B cell (primary cell): ENCODE data around the gene TMEM81. TPM values are rescaled to one million over a fixed set of nuclear protein-coding genes. Genes with fewer than 3 reads are reported as not detected.

Experiments
- ATAC-seq: fragments of 200-7000 bp; cut with Tn5 transposase; one replicate; pipeline ENCODE4 v1.10.0; 2021; ENCODE audit warnings: low read depth, mild to moderate bottlenecking, moderate number of reproducible peaks, moderate library complexity
- CTCF ChIA-PET: fragments of 350-600 bp; sonication (Branson Sonifier 250); formaldehyde crosslinking; loops from one replicate; lab custom pipeline; 2021; ENCODE audit warnings: antibody characterized with exemption, inconsistent platforms; lab: Charles Lee
- POLR2A ChIA-PET: fragments of 350-600 bp; sonication (Branson Sonifier 250); formaldehyde crosslinking; loops from one replicate; lab custom pipeline; 2021; ENCODE audit warnings: antibody characterized with exemption; lab: Charles Lee
- DNase-seq: peaks from one replicate; pipeline ENCODE4 v3.0.0; 2013
- H2AFZ ChIP-seq: 2 replicates; pipeline ENCODE4 v1.6.1; 2012; ENCODE audit warnings: mild to moderate bottlenecking, low read depth, low read length; ENCODE audit not compliant: insufficient read depth, poor library complexity, severe bottlenecking
- H3K27ac ChIP-seq, 2 donors: 1 replicate in 1 of 2; 2 replicates in 1 of 2; pipeline ENCODE4 v1.5.1; 2012 to 2013; ENCODE audit warnings: low read length in 2 of 2, mild to moderate bottlenecking in 2 of 2, moderate library complexity in 1 of 2
- H3K27me3 ChIP-seq, 4 experiments: fragments of 200-600 bp in 1 of 4; sonication (generic) in 1 of 4; replicated peaks in 1 of 4; 1 replicate in 2 of 4; 2 replicates in 2 of 4; pipeline versions ENCODE4 v1.6.1 to v1.7.0; 2013 to 2016; ENCODE audit warnings: low read length in 3 of 4, mild to moderate bottlenecking in 2 of 4, mixed read lengths in 1 of 4, moderate library complexity in 1 of 4; ENCODE audit not compliant: insufficient read depth in 4 of 4, control insufficient read depth in 3 of 4; ENCODE audit errors: control extremely low read depth in 1 of 4
- H3K36me3 ChIP-seq, 2 experiments: replicated peaks in 1 of 2; 1 replicate in 1 of 2; 2 replicates in 1 of 2; pipeline versions ENCODE4 v1.6.1 to v1.7.1; 2013; ENCODE audit warnings: low read length in 1 of 2; ENCODE audit not compliant: insufficient read depth in 2 of 2, control insufficient read depth in 1 of 2; ENCODE audit errors: control extremely low read depth in 1 of 2, extremely low read depth in 1 of 2
- H3K4me1 ChIP-seq, 2 donors: fragments of 200-600 bp in 1 of 2; sonication (generic) in 1 of 2; 1 replicate in 1 of 2; 2 replicates in 1 of 2; pipeline versions ENCODE4 v1.5.1 to v1.6.1; 2013 to 2017; ENCODE audit warnings: low read length in 2 of 2; ENCODE audit not compliant: control insufficient read depth in 2 of 2, insufficient read depth in 2 of 2
- H3K4me2 ChIP-seq: replicated peaks from 2 replicates; pipeline ENCODE3; 2012; ENCODE audit warnings: mild to moderate bottlenecking, low read depth, low read length; ENCODE audit not compliant: poor library complexity, severe bottlenecking
- H3K4me3 ChIP-seq, 5 experiments: fragments of 200-600 bp in 1 of 5; sonication (generic) in 1 of 5; 1 replicate in 3 of 5; 2 replicates in 2 of 5; pipeline versions ENCODE4 v1.5.1 to v1.7.0; 2011 to 2016; ENCODE audit warnings: low read length in 4 of 5, mild to moderate bottlenecking in 4 of 5, low read depth in 2 of 5, control low read depth in 1 of 5, moderate library complexity in 1 of 5; ENCODE audit not compliant: insufficient read depth in 1 of 5; ENCODE audit errors: control extremely low read depth in 1 of 5, extremely low read depth in 1 of 5
- H3K79me2 ChIP-seq: fragments of 200-600 bp; sonication (generic); one replicate; pipeline ENCODE4 v1.6.0; 2016; ENCODE audit warnings: low read length; ENCODE audit not compliant: control insufficient read depth, insufficient read depth
- H3K9ac ChIP-seq: fragments of 200-600 bp; sonication (generic); 2 replicates; pipeline ENCODE4 v1.6.1; 2017; ENCODE audit warnings: mild to moderate bottlenecking, low read length, moderate library complexity
- H3K9me3 ChIP-seq, 3 donors: one replicate each; pipeline versions ENCODE4 v1.6.1 to v1.7.1; 2013; ENCODE audit warnings: low read length in 2 of 3; ENCODE audit not compliant: control insufficient read depth in 2 of 3, insufficient read depth in 1 of 3; ENCODE audit errors: control extremely low read depth in 1 of 3
- H4K20me1 ChIP-seq: 2 replicates; pipeline ENCODE4 v1.6.0; 2012; ENCODE audit warnings: mild to moderate bottlenecking, low read length; ENCODE audit not compliant: insufficient read depth, control insufficient read depth, poor library complexity, severe bottlenecking
- H3K27ac Mint-ChIP-seq: one replicate; pipeline ENCODE4 v1.8.0; 2021; ENCODE audit warnings: mixed read lengths
- H3K27me3 Mint-ChIP-seq: one replicate; pipeline ENCODE4 v1.8.0; 2021; ENCODE audit warnings: mixed read lengths
- H3K4me1 Mint-ChIP-seq: one replicate; pipeline ENCODE4 v1.8.0; 2021; ENCODE audit warnings: mixed read lengths
- H3K4me3 Mint-ChIP-seq: one replicate; pipeline ENCODE4 v1.8.0; 2021; ENCODE audit warnings: mixed read lengths
- H3K9me3 Mint-ChIP-seq: one replicate; pipeline ENCODE4 v1.8.0; 2022; ENCODE audit warnings: mixed read lengths; ENCODE audit not compliant: insufficient read depth
- EZH2 ChIP-seq: IDR thresholded peaks from 2 replicates; pipeline ENCODE4 v1.6.1; 2012; ENCODE audit warnings: borderline replicate concordance, low read depth, mild to moderate bottlenecking, moderate library complexity, low read length; ENCODE audit not compliant: insufficient read depth, poor library complexity, severe bottlenecking
- WGBS: methylation state at CpG from one replicate; pipeline ENCODE4 v1.1.5; 2013; ENCODE audit warnings: missing lambda C conversion rate; ENCODE audit not compliant: insufficient coverage; 5-methylcytosine and 5-hydroxymethylcytosine counted together
- intact Hi-C: fragments of 100-400 bp; cut with micrococcal nuclease; formaldehyde crosslinking; loops from one replicate; pipeline ENCODE4 v1.10.0; 2022
- polyA plus RNA-seq: library from polyadenylated mRNA; depleted of rRNA; stranded (reverse); fragments of >200 nt; gene quantifications from 2 replicates; pipeline ENCODE4 v1.2.3, GENCODE V29; 2012
- total RNA-seq, 2 donors: library from RNA; stranded (reverse); fragments of 120-200 nt in 1 of 2; gene quantifications; 1 replicate in 1 of 2; 2 replicates in 1 of 2; pipeline versions ENCODE4 v1.2.3 to v1.2.4, GENCODE V29; 2013 to 2022
- TF ChIP-seq, protein P1 (sequence below): fragments of 200-600 bp; IDR thresholded peaks from one replicate; pipeline ENCODE4 v1.8.0; 2022; ENCODE audit warnings: antibody characterized with exemption, mild to moderate bottlenecking

The TMEM81 gene
- total and polyA plus RNA-seq, 2 donors (not counting 1 experiment from before 2014, with no cell fraction given), result 3.0 to 6.2 TPM

GRCh38 chr1:205077934-205078311 is 6.3 kb downstream of the TMEM81 start:
- no peak overlapping the region for H2AFZ ChIP-seq
- Mint-ChIP-seq H3K4me3 (no peak overlapping the region), H3K9me3 (no peaks in the 10 kb centered on the region), H3K27ac (no peak overlapping the region), H3K4me1 (no peaks in the 10 kb centered on the region), H3K27me3 (no peaks in the 10 kb centered on the region)
- no peak overlapping the region for H3K4me3 ChIP-seq
- H4K20me1 ChIP-seq, result no peaks in the 10 kb centered on the region
- H3K79me2 ChIP-seq, result no peaks in the 10 kb centered on the region
- H3K9me3 ChIP-seq, result no peaks in the 10 kb centered on the region
- no peak overlapping the region for H3K27ac ChIP-seq
- no peak for TF ChIP-seq EZH2
- TF ChIP-seq, protein P1, sequence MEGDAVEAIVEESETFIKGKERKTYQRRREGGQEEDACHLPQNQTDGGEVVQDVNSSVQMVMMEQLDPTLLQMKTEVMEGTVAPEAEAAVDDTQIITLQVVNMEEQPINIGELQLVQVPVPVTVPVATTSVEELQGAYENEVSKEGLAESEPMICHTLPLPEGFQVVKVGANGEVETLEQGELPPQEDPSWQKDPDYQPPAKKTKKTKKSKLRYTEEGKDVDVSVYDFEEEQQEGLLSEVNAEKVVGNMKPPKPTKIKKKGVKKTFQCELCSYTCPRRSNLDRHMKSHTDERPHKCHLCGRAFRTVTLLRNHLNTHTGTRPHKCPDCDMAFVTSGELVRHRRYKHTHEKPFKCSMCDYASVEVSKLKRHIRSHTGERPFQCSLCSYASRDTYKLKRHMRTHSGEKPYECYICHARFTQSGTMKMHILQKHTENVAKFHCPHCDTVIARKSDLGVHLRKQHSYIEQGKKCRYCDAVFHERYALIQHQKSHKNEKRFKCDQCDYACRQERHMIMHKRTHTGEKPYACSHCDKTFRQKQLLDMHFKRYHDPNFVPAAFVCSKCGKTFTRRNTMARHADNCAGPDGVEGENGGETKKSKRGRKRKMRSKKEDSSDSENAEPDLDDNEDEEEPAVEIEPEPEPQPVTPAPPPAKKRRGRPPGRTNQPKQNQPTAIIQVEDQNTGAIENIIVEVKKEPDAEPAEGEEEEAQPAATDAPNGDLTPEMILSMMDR, result no peak
- H3K4me2 ChIP-seq, result no peak overlapping the region
- ChIA-PET CTCF (no interaction called here), POLR2A (no interaction called here)
- WGBS, result no CpG with 5 or more reads among the region's 1 CpG
- no peaks in the 10 kb centered on the region for H3K36me3 ChIP-seq
- ATAC-seq, result no peak
- no peak for DNase-seq
- H3K9ac ChIP-seq, result no peak overlapping the region
- intact Hi-C loops, result no loop called here
- no peaks in the 10 kb centered on the region for H3K4me1 ChIP-seq
- H3K27me3 ChIP-seq, result no peaks in the 10 kb centered on the region

- no peak for TF ChIP-seq EZH2
- TF ChIP-seq, protein P1, result no peak
- CTCF ChIA-PET, result interaction anchor here (2.0 kb wide), 1 partner anchor 16 kb away, joined by 10 read pairs; no protein-coding TSS in a partner anchor
- no peaks in the 10 kb centered on the region for H3K9me3 Mint-ChIP-seq
- H3K36me3 ChIP-seq, result no peaks in the 10 kb centered on the region
- H3K27me3 ChIP-seq, result no peaks in the 10 kb centered on the region
- no peak overlapping the region for H3K9ac ChIP-seq
- POLR2A ChIA-PET, result no interaction called here
- intact Hi-C loops, result no loop called here
- no peak for DNase-seq
- no peak overlapping the region for H2AFZ ChIP-seq
- no peak overlapping the region for H3K4me3 ChIP-seq
- 98% methylated on average over 5 of the region's 7 CpGs for WGBS
- no peaks in the 10 kb centered on the region for H3K4me1 ChIP-seq
- H3K9me3 ChIP-seq, result no peaks in the 10 kb centered on the region
- H3K27me3 Mint-ChIP-seq, result no peaks in the 10 kb centered on the region
- H3K27ac Mint-ChIP-seq, result no peak overlapping the region
- H4K20me1 ChIP-seq, result no peaks in the 10 kb centered on the region
- H3K4me2 ChIP-seq, result no peak overlapping the region
- no peak for ATAC-seq
- H3K27ac ChIP-seq, result no peak overlapping the region
- H3K4me3 Mint-ChIP-seq, result no peak overlapping the region
- H3K4me1 Mint-ChIP-seq, result no peaks in the 10 kb centered on the region
- H3K79me2 ChIP-seq, result no peaks in the 10 kb centered on the region
Observed at GRCh38 chr1:205077158-205077933, 6.9 kb downstream of the TMEM81 start.
